WI38 (cell line): ENCODE results near the gene NT5DC2.

Experiments
- H3K4me3 ChIP-seq: 2 replicates; pipeline ENCODE4 v1.5.1; 2011; ENCODE audit warnings: low read depth, mild to moderate bottlenecking, control low read depth, low read length
- TF ChIP-seq, protein P1 (sequence below): IDR thresholded peaks from 2 replicates; pipeline ENCODE4 v1.5.1; 2012; ENCODE audit warnings: low read depth, mild to moderate bottlenecking, control low read depth, low read length

NT5DC2 gene

DNA sequence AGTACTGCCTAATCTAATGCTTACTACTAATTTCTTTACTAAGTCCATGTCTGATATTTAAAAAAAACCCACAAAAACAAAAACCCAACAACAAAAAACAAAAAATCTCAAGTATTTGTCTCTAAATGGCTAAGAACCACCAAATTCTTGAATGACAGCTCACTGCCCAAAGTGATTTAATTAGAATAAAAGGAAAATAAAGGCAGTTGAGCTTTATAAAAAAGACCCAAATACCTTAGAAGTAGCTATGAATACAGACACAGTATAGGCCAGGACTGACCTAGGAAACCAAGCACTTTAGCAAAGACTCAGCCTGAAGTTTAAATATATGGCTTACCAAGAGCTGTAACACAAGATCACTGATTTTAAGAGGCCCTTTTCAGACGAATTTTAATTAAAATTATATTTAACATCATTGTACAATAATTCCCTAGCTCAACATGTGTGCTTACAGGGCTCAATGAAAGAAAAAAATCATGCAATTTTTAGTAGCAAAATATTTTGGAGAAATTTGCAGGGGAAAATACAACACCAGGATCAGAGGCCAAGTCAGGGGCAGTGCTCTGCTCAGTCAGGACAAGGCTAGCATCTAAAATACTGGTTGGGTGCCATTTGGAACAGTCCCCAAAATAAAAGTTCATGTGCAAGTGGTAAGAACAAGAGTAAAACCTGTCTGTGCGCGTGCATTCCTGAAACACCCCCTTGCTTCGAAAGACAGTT lies 27.5 kb upstream of the NT5DC2 start:
- no peak overlapping the region for H3K4me3 ChIP-seq
- TF ChIP-seq, protein P1, sequence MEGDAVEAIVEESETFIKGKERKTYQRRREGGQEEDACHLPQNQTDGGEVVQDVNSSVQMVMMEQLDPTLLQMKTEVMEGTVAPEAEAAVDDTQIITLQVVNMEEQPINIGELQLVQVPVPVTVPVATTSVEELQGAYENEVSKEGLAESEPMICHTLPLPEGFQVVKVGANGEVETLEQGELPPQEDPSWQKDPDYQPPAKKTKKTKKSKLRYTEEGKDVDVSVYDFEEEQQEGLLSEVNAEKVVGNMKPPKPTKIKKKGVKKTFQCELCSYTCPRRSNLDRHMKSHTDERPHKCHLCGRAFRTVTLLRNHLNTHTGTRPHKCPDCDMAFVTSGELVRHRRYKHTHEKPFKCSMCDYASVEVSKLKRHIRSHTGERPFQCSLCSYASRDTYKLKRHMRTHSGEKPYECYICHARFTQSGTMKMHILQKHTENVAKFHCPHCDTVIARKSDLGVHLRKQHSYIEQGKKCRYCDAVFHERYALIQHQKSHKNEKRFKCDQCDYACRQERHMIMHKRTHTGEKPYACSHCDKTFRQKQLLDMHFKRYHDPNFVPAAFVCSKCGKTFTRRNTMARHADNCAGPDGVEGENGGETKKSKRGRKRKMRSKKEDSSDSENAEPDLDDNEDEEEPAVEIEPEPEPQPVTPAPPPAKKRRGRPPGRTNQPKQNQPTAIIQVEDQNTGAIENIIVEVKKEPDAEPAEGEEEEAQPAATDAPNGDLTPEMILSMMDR = no peak

DNA sequence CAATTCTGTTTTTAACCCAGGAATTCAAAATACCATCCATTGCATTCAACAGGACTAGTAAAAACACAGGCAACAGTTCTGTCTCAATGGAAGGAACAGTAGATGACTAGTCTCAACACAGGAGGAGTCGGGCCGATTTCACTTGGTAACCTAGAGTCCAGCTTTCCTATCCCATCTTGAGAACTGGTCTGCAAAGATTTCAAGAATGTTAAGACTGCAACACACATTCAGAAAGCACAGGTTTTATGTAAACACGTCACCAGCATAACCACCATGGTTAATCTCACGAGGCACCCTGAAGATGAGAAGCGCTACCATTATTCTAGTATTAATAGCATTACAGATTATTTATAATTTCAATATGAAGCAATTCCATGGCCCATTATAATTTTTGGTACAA lies 24.8 kb upstream of the NT5DC2 start:
- H3K4me3 ChIP-seq = no peak overlapping the region
- TF ChIP-seq, protein P1 = no peak

DNA sequence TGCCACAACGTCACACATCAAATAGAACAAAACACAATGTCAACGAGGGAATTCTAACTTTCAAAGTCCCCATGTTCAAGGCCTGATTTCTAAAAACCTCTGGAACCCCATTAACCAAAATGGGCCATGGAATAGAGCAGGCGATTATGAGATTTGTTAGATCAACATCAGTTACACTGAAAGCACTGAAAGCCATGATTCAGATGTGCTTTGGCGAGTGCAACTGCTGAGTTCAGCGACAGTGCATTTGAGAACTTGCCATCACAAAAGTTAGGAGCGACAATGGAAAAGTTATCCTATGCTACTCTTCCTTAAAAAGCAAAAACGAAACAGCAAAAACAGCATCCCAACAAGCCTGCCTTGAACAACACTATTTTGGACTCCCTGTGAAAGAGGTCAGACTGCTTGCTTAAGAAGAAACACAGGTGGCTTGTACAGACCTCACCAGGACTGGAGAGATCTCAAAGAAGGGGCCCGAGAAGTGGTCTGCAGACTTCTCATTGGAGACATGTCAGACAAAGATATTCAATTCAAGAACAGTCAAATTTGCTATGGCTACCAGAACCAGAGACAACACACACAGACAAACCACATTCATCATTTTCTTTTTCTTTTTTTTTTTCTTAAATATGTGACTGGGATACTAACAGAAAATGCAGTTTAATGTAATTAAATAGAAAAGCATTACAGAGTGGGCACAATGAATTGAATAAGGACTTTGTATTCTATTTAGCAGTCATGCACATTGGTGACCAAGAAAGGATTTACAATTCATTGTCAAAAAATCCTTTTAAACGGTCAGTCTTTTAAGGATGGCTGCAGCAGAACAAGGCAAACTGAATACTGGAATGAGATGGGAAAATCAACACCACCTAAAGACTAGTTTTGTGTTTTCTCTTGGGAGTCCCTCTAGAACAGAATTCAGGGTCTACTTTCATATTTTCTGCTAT lies 23.6 kb upstream of the NT5DC2 start:
- no peak overlapping the region for H3K4me3 ChIP-seq
- TF ChIP-seq, protein P1 = no peak

DNA sequence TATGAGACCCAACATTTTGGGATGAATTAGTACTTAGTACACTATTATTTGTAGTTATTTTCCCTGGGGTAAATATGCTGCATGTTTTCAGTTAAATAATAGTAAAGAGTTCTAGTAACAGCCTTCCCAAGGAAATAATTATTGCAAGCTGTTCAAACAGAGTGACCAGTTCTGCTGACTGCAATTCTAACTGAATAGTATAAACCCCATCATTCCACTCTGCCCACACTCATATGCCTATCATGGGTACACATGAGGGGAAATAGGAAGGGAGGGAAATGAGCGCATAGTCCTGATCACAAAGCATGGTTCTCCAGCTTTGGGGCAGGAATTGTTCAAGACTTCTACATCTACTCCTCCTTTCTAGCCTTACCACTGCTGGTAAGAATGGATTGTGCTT lies 21.4 kb upstream of the NT5DC2 start:
- H3K4me3 ChIP-seq = no peak overlapping the region
- TF ChIP-seq, protein P1 = no peak

DNA sequence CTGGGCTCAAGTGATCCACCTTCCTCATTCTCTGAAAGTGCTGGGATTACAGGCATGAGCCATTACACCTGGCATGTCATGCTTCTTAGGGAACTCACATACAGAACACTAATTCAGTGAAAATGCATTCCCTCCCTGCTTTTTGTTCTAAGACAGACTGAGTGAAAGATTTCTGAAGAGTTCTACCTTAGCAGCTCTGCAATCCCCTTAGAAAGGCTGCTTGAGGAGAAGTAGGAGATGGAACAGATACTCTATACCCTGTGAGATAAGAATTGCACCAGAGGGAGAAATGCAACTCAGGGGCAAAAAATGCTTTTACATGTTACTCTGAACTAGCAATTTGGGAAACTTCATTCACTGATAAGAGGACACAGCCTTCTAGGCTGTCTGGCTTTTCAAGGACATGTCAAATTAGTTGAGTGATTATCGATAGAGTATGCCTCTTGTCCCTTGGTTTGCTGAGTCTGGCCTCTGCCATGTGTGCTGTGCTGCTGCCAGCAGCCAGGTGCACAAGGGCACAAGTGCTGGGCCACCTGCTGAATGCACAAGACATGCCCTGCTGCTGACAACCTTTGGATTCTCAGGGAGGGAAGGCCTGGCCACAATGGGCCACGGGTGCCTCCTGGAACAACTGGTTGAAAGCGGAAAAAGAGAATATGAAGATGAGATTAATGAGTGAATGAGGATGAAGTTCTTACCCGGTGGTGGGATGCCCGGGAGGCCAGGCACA lies 20.5 kb upstream of the NT5DC2 start:
- no peak overlapping the region for H3K4me3 ChIP-seq
- TF ChIP-seq, protein P1 = no peak

DNA sequence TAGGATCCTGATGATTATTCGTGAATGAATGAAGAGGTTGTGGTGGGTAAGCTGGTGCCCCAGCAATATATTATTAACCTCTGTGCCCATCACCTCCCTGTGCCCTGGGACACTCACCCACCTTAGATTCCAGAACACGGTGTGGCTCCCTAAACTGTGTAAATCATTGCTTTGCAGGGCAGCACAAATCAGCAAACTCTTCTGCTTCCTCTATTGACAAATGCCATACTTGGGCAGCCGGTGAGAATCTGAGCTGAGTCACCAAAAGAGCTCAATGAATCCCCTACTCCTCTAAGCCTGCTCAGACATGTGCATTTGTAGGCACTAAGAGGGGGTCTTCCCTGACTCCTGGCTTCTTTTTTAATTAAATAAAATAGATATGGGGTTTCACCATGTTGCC lies 18.4 kb upstream of the NT5DC2 start:
- TF ChIP-seq, protein P1 = no peak

More for the DNA sequence above, 18.4 kb upstream of the NT5DC2 start:
- H3K4me3 ChIP-seq = no peak overlapping the region
